HEK293 (cell line): ENCODE results near the gene TSTD1.

Experiments
- CTCF ChIA-PET: fragments of 350-600 bp; formaldehyde crosslinking; extraction: SDS; loops from one replicate; lab custom pipeline; 2021; ENCODE audit warnings: antibody characterized with exemption; lab: Yijun Ruan, JAX
- POLR2A ChIA-PET: fragments of 300-600 bp; formaldehyde crosslinking; extraction: SDS; loops from one replicate; lab custom pipeline; 2020; ENCODE audit warnings: antibody characterized with exemption, inconsistent platforms; lab: Yijun Ruan, JAX
- H3K27ac ChIP-seq: fragments of 200-500 bp; sonication (Bioruptor generic); 2 replicates; pipeline ENCODE4 v1.5.1; 2014; ENCODE audit warnings: low read depth, low read length, control low read depth, inconsistent platforms; ENCODE audit errors: extremely low read depth
- H3K36me3 ChIP-seq, 2 experiments: fragments of 200-500 bp in 1 of 2; sonication (Bioruptor generic) in 1 of 2; 1 replicate in 1 of 2; 2 replicates in 1 of 2; pipeline ENCODE4 v1.5.1; 2014 to 2017; ENCODE audit warnings: inconsistent platforms in 2 of 2, low read length in 2 of 2; ENCODE audit not compliant: control insufficient read depth in 2 of 2, insufficient read depth in 1 of 2
- H3K4me1 ChIP-seq: fragments of 200-500 bp; sonication (Bioruptor generic); 2 replicates; pipeline ENCODE4 v1.5.1; 2014; ENCODE audit warnings: mild to moderate bottlenecking, low read length, inconsistent platforms; ENCODE audit not compliant: control insufficient read depth, insufficient read depth
- H3K4me3 ChIP-seq: 2 replicates; pipeline ENCODE4 v1.5.1; 2011; ENCODE audit warnings: low read depth, mild to moderate bottlenecking, control low read depth, low read length, moderate library complexity
- H3K9me3 ChIP-seq: fragments of 200-500 bp; sonication (Bioruptor generic); 2 replicates; pipeline ENCODE4 v1.5.1; 2014; ENCODE audit warnings: low read depth, low read length, inconsistent platforms; ENCODE audit not compliant: control insufficient read depth, insufficient read depth
- EGR2 ChIP-seq: fragments of 450-650 bp; formaldehyde crosslinking; IDR thresholded peaks from 2 replicates; pipeline ENCODE4 v1.5.1; 2016; ENCODE audit warnings: low read depth, missing biosample characterization, missing genetic modification characterization
- SP2 ChIP-seq: fragments of 450-650 bp; formaldehyde crosslinking; IDR thresholded peaks from 2 replicates; pipeline ENCODE4 v1.5.1; 2016; ENCODE audit warnings: missing biosample characterization, missing genetic modification characterization
- SP7 ChIP-seq: fragments of 450-650 bp; formaldehyde crosslinking; IDR thresholded peaks from 2 replicates; pipeline ENCODE4 v1.5.1; 2016; ENCODE audit warnings: missing biosample characterization, missing genetic modification characterization
- ZFHX2 ChIP-seq: fragments of 450-650 bp; formaldehyde crosslinking; conservative IDR thresholded peaks from 2 replicates; pipeline ENCODE4 v1.5.1; 2016; ENCODE audit warnings: missing biosample characterization, missing genetic modification characterization
- ZNF121 ChIP-seq: fragments of 450-650 bp; formaldehyde crosslinking; IDR thresholded peaks from 2 replicates; pipeline ENCODE4 v1.5.1; 2016; ENCODE audit warnings: missing biosample characterization, missing genetic modification characterization
- ZNF146 ChIP-seq: fragments of 450-650 bp; formaldehyde crosslinking; IDR thresholded peaks from 2 replicates; pipeline ENCODE4 v1.5.1; 2016; ENCODE audit warnings: missing biosample characterization, missing genetic modification characterization
- ZNF223 ChIP-seq: fragments of 450-650 bp; formaldehyde crosslinking; IDR thresholded peaks from 2 replicates; pipeline ENCODE4 v1.5.1; 2016; ENCODE audit warnings: missing biosample characterization, missing genetic modification characterization
- ZNF248 ChIP-seq: fragments of 450-650 bp; formaldehyde crosslinking; IDR thresholded peaks from 2 replicates; pipeline ENCODE4 v1.5.1; 2017; ENCODE audit warnings: missing biosample characterization, missing genetic modification characterization
- ZNF274 ChIP-seq, 2 experiments: fragments of 200-500 bp in 1 of 2; fragments of 450-650 bp in 1 of 2; sonication (Bioruptor generic) in 1 of 2; formaldehyde crosslinking in 1 of 2; IDR thresholded peaks; 2 replicates each; pipeline versions ENCODE4 v1.5.1 to v1.6.1; 2014 to 2016; ENCODE audit warnings: borderline replicate concordance in 1 of 2, inconsistent platforms in 1 of 2, low read length in 1 of 2, missing biosample characterization in 1 of 2, missing genetic modification characterization in 1 of 2
- ZNF335 ChIP-seq: fragments of 450-650 bp; formaldehyde crosslinking; conservative IDR thresholded peaks from 2 replicates; pipeline ENCODE4 v1.5.1; 2016; ENCODE audit warnings: missing biosample characterization, missing genetic modification characterization
- ZNF354C ChIP-seq: fragments of 450-650 bp; formaldehyde crosslinking; IDR thresholded peaks from 2 replicates; pipeline ENCODE4 v1.5.1; 2016; ENCODE audit warnings: missing biosample characterization, missing genetic modification characterization, low read depth, borderline replicate concordance
- ZNF394 ChIP-seq: fragments of 450-650 bp; formaldehyde crosslinking; IDR thresholded peaks from 2 replicates; pipeline ENCODE4 v1.5.1; 2016; ENCODE audit warnings: missing biosample characterization, missing genetic modification characterization, mild to moderate bottlenecking, moderate library complexity, borderline replicate concordance
- ZNF623 ChIP-seq: fragments of 450-650 bp; formaldehyde crosslinking; IDR thresholded peaks from 2 replicates; pipeline ENCODE4 v1.5.1; 2016; ENCODE audit warnings: missing biosample characterization, missing genetic modification characterization
- ZNF629 ChIP-seq: fragments of 450-650 bp; formaldehyde crosslinking; IDR thresholded peaks from 2 replicates; pipeline ENCODE4 v1.5.1; 2017; ENCODE audit warnings: missing biosample characterization, missing genetic modification characterization
- ZNF654 ChIP-seq: fragments of 450-650 bp; formaldehyde crosslinking; IDR thresholded peaks from 2 replicates; pipeline ENCODE4 v1.5.1; 2016; ENCODE audit warnings: low read depth, missing biosample characterization, missing genetic modification characterization
- ZNF664 ChIP-seq: fragments of 450-650 bp; formaldehyde crosslinking; IDR thresholded peaks from 2 replicates; pipeline ENCODE4 v1.5.1; 2016; ENCODE audit warnings: missing biosample characterization, missing genetic modification characterization
- ZNF747 ChIP-seq: fragments of 450-650 bp; formaldehyde crosslinking; IDR thresholded peaks from 2 replicates; pipeline ENCODE4 v1.5.1; 2016; ENCODE audit warnings: missing biosample characterization, missing genetic modification characterization
- TF ChIP-seq, protein P1 (sequence below): fragments of 450-650 bp; formaldehyde crosslinking; IDR thresholded peaks from 2 replicates; pipeline ENCODE4 v1.5.1; 2016; ENCODE audit warnings: missing biosample characterization, missing genetic modification characterization
- TF ChIP-seq, protein P2 (sequence below): fragments of 450-650 bp; formaldehyde crosslinking; IDR thresholded peaks from 2 replicates; pipeline ENCODE4 v1.5.1; 2017; ENCODE audit warnings: missing biosample characterization, missing genetic modification characterization
- TF ChIP-seq, protein P3 (sequence below): fragments of 450-650 bp; formaldehyde crosslinking; IDR thresholded peaks from 2 replicates; pipeline ENCODE4 v1.5.1; 2016; ENCODE audit warnings: missing biosample characterization, missing genetic modification characterization, low read depth
- TF ChIP-seq, protein P4 (sequence below): fragments of 450-650 bp; formaldehyde crosslinking; IDR thresholded peaks from 2 replicates; pipeline ENCODE4 v1.5.1; 2016; ENCODE audit warnings: missing biosample characterization, missing genetic modification characterization
- TF ChIP-seq, protein P5 (sequence below): IDR thresholded peaks from 2 replicates; pipeline ENCODE4 v1.6.1; 2011; ENCODE audit warnings: mild to moderate bottlenecking, low read depth, low read length, borderline replicate concordance
- TF ChIP-seq, protein P6 (sequence below): fragments of 450-650 bp; formaldehyde crosslinking; IDR thresholded peaks from 2 replicates; pipeline ENCODE4 v1.5.1; 2016; ENCODE audit warnings: missing biosample characterization, missing genetic modification characterization

Gene TSTD1

DNA sequence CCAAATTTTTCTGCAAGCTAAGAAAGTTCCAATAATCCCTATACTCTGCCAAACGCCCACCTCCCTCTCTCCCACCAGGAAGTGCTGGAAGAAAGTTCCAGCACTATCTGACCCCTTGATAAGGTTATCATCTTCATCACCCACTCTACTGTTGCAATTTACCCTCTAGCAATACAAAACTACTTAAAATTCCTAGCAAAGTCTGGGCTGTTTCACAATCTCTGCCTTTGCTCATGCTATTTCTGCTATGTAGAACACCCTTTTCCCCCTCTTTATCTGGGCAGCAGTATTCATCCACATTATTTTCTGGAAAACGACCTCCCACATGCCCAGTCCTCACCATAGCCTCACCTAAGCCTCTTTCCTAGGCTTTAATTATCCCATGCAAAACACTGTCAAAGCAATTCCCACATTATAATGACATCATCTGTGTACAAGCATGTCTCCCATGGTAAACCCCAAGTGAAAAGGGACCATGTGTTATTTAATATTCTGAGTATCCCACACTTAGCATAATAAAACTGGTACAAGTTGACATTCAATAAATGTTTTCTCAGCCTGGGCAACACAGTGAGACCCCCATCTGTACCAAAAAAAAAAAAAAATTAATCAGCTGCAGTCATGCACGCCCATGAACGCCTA, 29.8 kb downstream of the TSTD1 start:
- ChIA-PET CTCF (interaction anchor here (0.6 to 1.1 kb wide), 5 partner anchors 12 to 173 kb away, joined by 3 read pairs; no protein-coding TSS in a partner anchor), POLR2A (no interaction called here)
- peak; percentile 27; the same call in 1 of the 2 replicates for TF ChIP-seq ZNF664 (tag by site-specific recombination)
- no peak for TF ChIP-seq ZNF274 (IDR thresholded peaks at IDR 0.05; ENCODE audit: low read length)
- no peak for TF ChIP-seq ZNF274 (tag by site-specific recombination; IDR thresholded peaks at IDR 0.05; ENCODE audit: borderline replicate concordance)
- TF ChIP-seq ZFHX2 (tag by site-specific recombination), result peak; percentile 83
- no peak for TF ChIP-seq ZNF654
- no peak for TF ChIP-seq ZNF354C
- peak; percentile 58; the same call in 1 of the 2 replicates for TF ChIP-seq EGR2 (tag by site-specific recombination)
- TF ChIP-seq, protein P1, sequence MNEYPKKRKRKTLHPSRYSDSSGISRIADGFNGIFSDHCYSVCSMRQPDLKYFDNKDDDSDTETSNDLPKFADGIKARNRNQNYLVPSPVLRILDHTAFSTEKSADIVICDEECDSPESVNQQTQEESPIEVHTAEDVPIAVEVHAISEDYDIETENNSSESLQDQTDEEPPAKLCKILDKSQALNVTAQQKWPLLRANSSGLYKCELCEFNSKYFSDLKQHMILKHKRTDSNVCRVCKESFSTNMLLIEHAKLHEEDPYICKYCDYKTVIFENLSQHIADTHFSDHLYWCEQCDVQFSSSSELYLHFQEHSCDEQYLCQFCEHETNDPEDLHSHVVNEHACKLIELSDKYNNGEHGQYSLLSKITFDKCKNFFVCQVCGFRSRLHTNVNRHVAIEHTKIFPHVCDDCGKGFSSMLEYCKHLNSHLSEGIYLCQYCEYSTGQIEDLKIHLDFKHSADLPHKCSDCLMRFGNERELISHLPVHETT (tag by site-specific recombination), result no peak
- TF ChIP-seq SP7, result peak; percentile 86
- TF ChIP-seq ZNF623 (tag by site-specific recombination), result no peak
- TF ChIP-seq, protein P2, sequence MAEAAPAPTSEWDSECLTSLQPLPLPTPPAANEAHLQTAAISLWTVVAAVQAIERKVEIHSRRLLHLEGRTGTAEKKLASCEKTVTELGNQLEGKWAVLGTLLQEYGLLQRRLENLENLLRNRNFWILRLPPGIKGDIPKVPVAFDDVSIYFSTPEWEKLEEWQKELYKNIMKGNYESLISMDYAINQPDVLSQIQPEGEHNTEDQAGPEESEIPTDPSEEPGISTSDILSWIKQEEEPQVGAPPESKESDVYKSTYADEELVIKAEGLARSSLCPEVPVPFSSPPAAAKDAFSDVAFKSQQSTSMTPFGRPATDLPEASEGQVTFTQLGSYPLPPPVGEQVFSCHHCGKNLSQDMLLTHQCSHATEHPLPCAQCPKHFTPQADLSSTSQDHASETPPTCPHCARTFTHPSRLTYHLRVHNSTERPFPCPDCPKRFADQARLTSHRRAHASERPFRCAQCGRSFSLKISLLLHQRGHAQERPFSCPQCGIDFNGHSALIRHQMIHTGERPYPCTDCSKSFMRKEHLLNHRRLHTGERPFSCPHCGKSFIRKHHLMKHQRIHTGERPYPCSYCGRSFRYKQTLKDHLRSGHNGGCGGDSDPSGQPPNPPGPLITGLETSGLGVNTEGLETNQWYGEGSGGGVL, result peak; percentile 45; the same call in 1 of the 2 replicates
- no peak for TF ChIP-seq ZNF394 (tag by site-specific recombination)
- peak; percentile 39; the same call in 1 of the 2 replicates for TF ChIP-seq ZNF629 (tag by site-specific recombination)
- no peak for TF ChIP-seq ZNF248 (tag by site-specific recombination)
- no peak for TF ChIP-seq ZNF223 (tag by site-specific recombination)
- TF ChIP-seq, protein P3, sequence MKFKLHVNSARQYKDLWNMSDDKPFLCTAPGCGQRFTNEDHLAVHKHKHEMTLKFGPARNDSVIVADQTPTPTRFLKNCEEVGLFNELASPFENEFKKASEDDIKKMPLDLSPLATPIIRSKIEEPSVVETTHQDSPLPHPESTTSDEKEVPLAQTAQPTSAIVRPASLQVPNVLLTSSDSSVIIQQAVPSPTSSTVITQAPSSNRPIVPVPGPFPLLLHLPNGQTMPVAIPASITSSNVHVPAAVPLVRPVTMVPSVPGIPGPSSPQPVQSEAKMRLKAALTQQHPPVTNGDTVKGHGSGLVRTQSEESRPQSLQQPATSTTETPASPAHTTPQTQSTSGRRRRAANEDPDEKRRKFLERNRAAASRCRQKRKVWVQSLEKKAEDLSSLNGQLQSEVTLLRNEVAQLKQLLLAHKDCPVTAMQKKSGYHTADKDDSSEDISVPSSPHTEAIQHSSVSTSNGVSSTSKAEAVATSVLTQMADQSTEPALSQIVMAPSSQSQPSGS (tag by site-specific recombination), result peak; percentile 90
- TF ChIP-seq, protein P4, sequence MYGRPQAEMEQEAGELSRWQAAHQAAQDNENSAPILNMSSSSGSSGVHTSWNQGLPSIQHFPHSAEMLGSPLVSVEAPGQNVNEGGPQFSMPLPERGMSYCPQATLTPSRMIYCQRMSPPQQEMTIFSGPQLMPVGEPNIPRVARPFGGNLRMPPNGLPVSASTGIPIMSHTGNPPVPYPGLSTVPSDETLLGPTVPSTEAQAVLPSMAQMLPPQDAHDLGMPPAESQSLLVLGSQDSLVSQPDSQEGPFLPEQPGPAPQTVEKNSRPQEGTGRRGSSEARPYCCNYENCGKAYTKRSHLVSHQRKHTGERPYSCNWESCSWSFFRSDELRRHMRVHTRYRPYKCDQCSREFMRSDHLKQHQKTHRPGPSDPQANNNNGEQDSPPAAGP, result no peak
- no peak for TF ChIP-seq ZNF747 (tag by site-specific recombination)
- peak; percentile 83 for TF ChIP-seq ZNF121 (tag by site-specific recombination)
- TF ChIP-seq, protein P5, sequence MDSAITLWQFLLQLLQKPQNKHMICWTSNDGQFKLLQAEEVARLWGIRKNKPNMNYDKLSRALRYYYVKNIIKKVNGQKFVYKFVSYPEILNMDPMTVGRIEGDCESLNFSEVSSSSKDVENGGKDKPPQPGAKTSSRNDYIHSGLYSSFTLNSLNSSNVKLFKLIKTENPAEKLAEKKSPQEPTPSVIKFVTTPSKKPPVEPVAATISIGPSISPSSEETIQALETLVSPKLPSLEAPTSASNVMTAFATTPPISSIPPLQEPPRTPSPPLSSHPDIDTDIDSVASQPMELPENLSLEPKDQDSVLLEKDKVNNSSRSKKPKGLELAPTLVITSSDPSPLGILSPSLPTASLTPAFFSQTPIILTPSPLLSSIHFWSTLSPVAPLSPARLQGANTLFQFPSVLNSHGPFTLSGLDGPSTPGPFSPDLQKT, result no peak
- peak; percentile 62 for TF ChIP-seq ZNF335
- TF ChIP-seq ZNF146 (tag by site-specific recombination), result no peak
- no peak for TF ChIP-seq SP2 (tag by site-specific recombination)
- TF ChIP-seq, protein P6, sequence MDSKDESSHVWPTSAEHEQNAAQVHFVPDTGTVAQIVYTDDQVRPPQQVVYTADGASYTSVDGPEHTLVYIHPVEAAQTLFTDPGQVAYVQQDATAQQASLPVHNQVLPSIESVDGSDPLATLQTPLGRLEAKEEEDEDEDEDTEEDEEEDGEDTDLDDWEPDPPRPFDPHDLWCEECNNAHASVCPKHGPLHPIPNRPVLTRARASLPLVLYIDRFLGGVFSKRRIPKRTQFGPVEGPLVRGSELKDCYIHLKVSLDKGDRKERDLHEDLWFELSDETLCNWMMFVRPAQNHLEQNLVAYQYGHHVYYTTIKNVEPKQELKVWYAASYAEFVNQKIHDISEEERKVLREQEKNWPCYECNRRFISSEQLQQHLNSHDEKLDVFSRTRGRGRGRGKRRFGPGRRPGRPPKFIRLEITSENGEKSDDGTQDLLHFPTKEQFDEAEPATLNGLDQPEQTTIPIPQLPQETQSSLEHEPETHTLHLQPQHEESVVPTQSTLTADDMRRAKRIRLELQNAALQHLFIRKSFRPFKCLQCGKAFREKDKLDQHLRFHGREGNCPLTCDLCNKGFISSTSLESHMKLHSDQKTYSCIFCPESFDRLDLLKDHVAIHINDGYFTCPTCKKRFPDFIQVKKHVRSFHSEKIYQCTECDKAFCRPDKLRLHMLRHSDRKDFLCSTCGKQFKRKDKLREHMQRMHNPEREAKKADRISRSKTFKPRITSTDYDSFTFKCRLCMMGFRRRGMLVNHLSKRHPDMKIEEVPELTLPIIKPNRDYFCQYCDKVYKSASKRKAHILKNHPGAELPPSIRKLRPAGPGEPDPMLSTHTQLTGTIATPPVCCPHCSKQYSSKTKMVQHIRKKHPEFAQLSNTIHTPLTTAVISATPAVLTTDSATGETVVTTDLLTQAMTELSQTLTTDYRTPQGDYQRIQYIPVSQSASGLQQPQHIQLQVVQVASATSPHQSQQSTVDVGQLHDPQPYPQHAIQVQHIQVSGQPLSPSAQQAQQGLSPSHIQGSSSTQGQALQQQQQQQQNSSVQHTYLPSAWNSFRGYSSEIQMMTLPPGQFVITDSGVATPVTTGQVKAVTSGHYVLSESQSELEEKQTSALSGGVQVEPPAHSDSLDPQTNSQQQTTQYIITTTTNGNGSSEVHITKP (tag by site-specific recombination), result peak; percentile 50
- Histone ChIP-seq H3K4me1 (no peaks in the 10 kb centered on the region), H3K4me3 (no peak overlapping the region), H3K36me3 (no peaks in the 10 kb centered on the region), H3K9me3 (no peaks in the 10 kb centered on the region), H3K27ac (no peak overlapping the region)
